ENCODE data around the gene RNF4. TPM values are rescaled to one million over a fixed set of nuclear protein-coding genes. Genes with fewer than 3 reads are reported as not detected.
"Not testable (repeated sequence)": the region's sequence is repeated elsewhere in the genome, so short reads cannot be mapped to it uniquely, and the experiment has no call there.

The RNF4 gene
- total RNA-seq, 1 experiment from 2014 or later = 113 TPM

DNA sequence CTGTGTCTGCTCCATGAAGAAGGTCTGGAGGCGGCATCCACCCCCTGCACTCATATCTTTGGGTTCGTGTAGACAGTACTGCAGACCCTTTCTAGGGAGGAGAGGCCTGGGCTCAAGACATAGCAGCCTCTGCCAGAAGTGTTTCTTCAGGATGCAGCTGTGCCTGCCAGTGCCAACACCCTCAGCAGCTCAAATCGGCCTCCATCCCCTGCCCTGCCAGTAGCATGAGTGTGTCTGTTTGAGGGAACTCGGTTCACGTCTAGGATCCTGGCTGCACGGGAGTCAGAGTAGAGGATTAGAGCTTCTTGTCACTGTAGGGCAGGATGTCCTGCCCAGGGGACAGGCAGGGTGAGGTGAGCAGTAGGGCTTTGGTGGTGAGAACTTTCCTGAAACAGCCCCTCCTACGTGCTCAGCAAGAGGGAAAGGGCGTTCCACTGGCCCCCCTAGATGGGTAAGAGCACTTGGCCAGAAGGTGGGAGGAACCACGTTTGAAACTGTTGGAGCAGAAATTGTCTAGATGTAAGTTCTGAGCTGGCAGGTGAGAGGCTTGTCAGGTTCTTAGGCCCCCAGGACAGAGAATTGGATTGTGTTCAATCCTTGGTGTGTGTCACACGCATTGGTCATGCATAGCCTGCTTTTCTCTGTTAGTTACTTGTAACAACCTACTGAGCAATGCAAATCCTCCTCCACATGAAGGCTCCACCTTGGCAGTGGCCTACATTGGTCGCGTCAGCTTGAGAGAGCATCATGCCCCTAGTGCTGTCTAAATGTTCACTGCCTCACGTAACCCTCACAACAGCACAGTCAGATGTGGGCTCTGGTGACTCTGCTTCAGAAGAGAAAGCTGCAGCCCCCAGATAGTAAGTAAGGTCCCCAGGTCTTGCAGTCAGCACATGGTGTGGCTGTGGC lies 41.7 kb downstream of the RNF4 start:
- no peaks in the 10 kb centered on the region for H3K9me3 ChIP-seq (ENCODE audit: low read depth, low read length, poor library complexity, severe bottlenecking)
- ChIA-PET POLR2A (ENCODE audit: low non-redundant PET) (no interaction called here), CTCF (no interaction called here)
- intact Hi-C loops (cut with micrococcal nuclease; ENCODE audit: unreplicated experiment) = no loop called here
- TF ChIP-seq, protein P1, sequence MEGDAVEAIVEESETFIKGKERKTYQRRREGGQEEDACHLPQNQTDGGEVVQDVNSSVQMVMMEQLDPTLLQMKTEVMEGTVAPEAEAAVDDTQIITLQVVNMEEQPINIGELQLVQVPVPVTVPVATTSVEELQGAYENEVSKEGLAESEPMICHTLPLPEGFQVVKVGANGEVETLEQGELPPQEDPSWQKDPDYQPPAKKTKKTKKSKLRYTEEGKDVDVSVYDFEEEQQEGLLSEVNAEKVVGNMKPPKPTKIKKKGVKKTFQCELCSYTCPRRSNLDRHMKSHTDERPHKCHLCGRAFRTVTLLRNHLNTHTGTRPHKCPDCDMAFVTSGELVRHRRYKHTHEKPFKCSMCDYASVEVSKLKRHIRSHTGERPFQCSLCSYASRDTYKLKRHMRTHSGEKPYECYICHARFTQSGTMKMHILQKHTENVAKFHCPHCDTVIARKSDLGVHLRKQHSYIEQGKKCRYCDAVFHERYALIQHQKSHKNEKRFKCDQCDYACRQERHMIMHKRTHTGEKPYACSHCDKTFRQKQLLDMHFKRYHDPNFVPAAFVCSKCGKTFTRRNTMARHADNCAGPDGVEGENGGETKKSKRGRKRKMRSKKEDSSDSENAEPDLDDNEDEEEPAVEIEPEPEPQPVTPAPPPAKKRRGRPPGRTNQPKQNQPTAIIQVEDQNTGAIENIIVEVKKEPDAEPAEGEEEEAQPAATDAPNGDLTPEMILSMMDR (conservative IDR thresholded peaks at IDR 0.05; ENCODE audit: low read depth, low read length) = no peak
- TF ChIP-seq EZH2 (IDR thresholded peaks at IDR 0.05; ENCODE audit: borderline replicate concordance, low read depth, low read length, poor library complexity, severe bottlenecking) = no peak
- H3K27me3 ChIP-seq (replicated peaks; ENCODE audit: insufficient read depth, low read depth, low read length, poor library complexity) = no peaks in the 10 kb centered on the region
- no peak overlapping the region for H3K27ac ChIP-seq (ENCODE audit: low read depth, low read length, poor library complexity, severe bottlenecking)
- no peak for DNase-seq (ENCODE audit: low spot score)
- peaks cover 74% of the 10 kb centered on the region for H3K36me3 ChIP-seq (ENCODE audit: insufficient read depth, low read length, poor library complexity, severe bottlenecking)
- no peaks in the 10 kb centered on the region for H3K4me1 ChIP-seq (ENCODE audit: insufficient read depth, low read length, poor library complexity, severe bottlenecking)
- no peak overlapping the region for H3K4me3 ChIP-seq (ENCODE audit: low read depth, low read length, poor library complexity, severe bottlenecking)
- no TSS peak for BruUV-seq (replicated peaks)

DNA sequence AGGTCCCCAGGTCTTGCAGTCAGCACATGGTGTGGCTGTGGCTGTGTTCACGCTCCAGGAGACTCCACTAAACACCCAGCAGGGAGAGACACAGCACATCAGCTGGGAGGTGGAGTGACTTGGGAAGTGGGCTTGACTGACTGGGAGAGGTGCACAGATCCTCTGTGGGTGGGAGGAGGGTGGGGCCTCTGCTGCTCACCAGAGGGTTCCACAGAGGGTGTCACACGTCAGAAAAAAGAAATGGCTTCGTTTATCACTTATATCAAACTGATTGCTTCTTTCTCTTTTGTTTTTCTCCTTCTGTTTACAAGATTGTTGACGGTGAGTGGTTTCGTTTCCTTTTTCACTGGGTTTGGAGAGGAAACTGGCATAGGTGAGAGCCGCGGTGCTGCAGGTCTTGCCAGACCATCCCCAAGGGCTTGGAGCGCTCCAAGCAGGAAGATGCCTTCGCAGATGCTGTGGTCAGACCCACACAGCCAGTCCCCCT lies 42.8 kb downstream of the RNF4 start:
- no peaks in the 10 kb centered on the region for H3K4me1 ChIP-seq (ENCODE audit: insufficient read depth, low read length, poor library complexity, severe bottlenecking)
- no peak overlapping the region for H3K4me3 ChIP-seq (ENCODE audit: low read depth, low read length, poor library complexity, severe bottlenecking)
- intact Hi-C loops (cut with micrococcal nuclease; ENCODE audit: unreplicated experiment) = no loop called here
- H3K36me3 ChIP-seq (ENCODE audit: insufficient read depth, low read length, poor library complexity, severe bottlenecking) = peaks cover 68% of the 10 kb centered on the region
- H3K9me3 ChIP-seq (ENCODE audit: low read depth, low read length, poor library complexity, severe bottlenecking) = no peaks in the 10 kb centered on the region
- ChIA-PET CTCF (interaction anchor here (0.5 to 0.7 kb wide), 2 partner anchors 19 to 153 kb away, joined by 3 to 4 read pairs; no protein-coding TSS in a partner anchor), POLR2A (ENCODE audit: low non-redundant PET) (no interaction called here)
- H3K27ac ChIP-seq (ENCODE audit: low read depth, low read length, poor library complexity, severe bottlenecking) = no peak overlapping the region
- no peak for DNase-seq (ENCODE audit: low spot score)
- H3K27me3 ChIP-seq (replicated peaks; ENCODE audit: insufficient read depth, low read depth, low read length, poor library complexity) = no peaks in the 10 kb centered on the region
- TF ChIP-seq, protein P1 (conservative IDR thresholded peaks at IDR 0.05; ENCODE audit: low read depth, low read length) = no peak
- TF ChIP-seq EZH2 (IDR thresholded peaks at IDR 0.05; ENCODE audit: borderline replicate concordance, low read depth, low read length, poor library complexity, severe bottlenecking) = no peak
- no TSS peak for BruUV-seq (replicated peaks)

DNA sequence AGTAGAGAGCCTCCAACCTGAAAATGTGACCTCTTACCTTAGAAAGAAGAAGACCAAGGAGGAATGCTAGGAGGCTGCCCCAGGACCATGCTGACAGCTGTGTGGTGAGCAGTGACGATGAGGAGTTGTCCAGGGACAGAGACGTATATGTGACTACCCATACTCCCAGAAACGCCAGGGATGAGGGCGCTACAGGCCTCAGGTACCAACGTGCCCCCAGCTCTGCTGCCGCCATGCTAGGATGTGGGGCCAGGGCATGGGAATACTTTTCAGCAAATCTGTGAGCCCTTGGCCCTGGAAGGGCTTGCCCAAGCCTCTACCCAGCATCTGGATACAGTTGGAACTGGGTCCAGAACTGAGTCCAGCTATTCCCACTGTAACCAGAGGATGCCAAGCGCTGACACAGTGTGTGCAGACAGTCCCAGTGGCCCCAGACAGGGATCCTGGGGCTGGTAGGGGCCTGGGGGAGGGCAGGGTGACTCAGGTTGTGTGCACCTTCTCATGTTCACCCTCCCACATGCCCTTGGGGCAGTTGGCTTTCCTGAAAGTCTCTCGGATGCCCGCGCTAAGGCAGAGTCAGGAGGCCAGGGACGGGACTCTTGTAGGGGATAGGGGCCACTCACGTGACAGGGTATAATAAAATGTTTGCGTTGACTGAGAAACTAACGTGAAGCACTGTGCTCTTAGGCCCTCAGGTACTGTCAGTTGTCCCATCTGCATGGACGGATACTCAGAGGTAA lies 43.7 kb downstream of the RNF4 start:
- H3K4me1 ChIP-seq (ENCODE audit: insufficient read depth, low read length, poor library complexity, severe bottlenecking) = no peaks in the 10 kb centered on the region
- H3K27me3 ChIP-seq (replicated peaks; ENCODE audit: insufficient read depth, low read depth, low read length, poor library complexity) = no peaks in the 10 kb centered on the region
- H3K27ac ChIP-seq (ENCODE audit: low read depth, low read length, poor library complexity, severe bottlenecking) = no peak overlapping the region
- no peaks in the 10 kb centered on the region for H3K9me3 ChIP-seq (ENCODE audit: low read depth, low read length, poor library complexity, severe bottlenecking)
- no peak for DNase-seq (ENCODE audit: low spot score)
- H3K36me3 ChIP-seq (ENCODE audit: insufficient read depth, low read length, poor library complexity, severe bottlenecking) = peaks cover 59% of the 10 kb centered on the region
- BruUV-seq (replicated peaks) = no TSS peak
- H3K4me3 ChIP-seq (ENCODE audit: low read depth, low read length, poor library complexity, severe bottlenecking) = no peak overlapping the region
- TF ChIP-seq, protein P1 (conservative IDR thresholded peaks at IDR 0.05; ENCODE audit: low read depth, low read length) = no peak
- no peak for TF ChIP-seq EZH2 (IDR thresholded peaks at IDR 0.05; ENCODE audit: borderline replicate concordance, low read depth, low read length, poor library complexity, severe bottlenecking)
- intact Hi-C loops (cut with micrococcal nuclease; ENCODE audit: unreplicated experiment) = no loop called here
- ChIA-PET CTCF (interaction anchor here (0.5 to 0.7 kb wide), 2 partner anchors 18 to 154 kb away, joined by 3 to 4 read pairs; no protein-coding TSS in a partner anchor), POLR2A (ENCODE audit: low non-redundant PET) (no interaction called here)

DNA sequence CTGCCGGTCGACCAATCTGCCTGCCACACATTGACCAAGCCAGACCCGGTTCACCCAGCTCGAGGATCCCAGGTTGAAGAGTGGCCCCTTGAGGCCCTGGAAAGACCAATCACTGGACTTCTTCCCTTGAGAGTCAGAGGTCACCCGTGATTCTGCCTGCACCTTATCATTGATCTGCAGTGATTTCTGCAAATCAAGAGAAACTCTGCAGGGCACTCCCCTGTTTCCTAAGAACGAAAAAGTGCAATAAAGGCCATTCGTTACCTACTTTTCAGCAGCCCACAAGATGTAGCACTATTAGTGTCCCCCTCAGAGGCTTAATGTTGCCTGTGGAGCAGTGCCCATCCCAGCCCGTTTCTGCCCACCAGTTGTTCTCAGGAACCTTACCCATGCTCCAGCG lies 45.3 kb downstream of the RNF4 start:
- H3K4me3 ChIP-seq (ENCODE audit: low read depth, low read length, poor library complexity, severe bottlenecking); H3K4me1 ChIP-seq (ENCODE audit: insufficient read depth, low read length, poor library complexity, severe bottlenecking); H3K9me3 ChIP-seq (ENCODE audit: low read depth, low read length, poor library complexity, severe bottlenecking); BruUV-seq (replicated peaks); H3K27me3 ChIP-seq (replicated peaks; ENCODE audit: insufficient read depth, low read depth, low read length, poor library complexity); intact Hi-C loops (cut with micrococcal nuclease; ENCODE audit: unreplicated experiment); POLR2A ChIA-PET (ENCODE audit: low non-redundant PET); CTCF ChIA-PET; DNase-seq (ENCODE audit: low spot score); H3K27ac ChIP-seq (ENCODE audit: low read depth, low read length, poor library complexity, severe bottlenecking): not testable (repeated sequence)
- H3K36me3 ChIP-seq (ENCODE audit: insufficient read depth, low read length, poor library complexity, severe bottlenecking) = peaks cover 50% of the 10 kb centered on the region

DNA sequence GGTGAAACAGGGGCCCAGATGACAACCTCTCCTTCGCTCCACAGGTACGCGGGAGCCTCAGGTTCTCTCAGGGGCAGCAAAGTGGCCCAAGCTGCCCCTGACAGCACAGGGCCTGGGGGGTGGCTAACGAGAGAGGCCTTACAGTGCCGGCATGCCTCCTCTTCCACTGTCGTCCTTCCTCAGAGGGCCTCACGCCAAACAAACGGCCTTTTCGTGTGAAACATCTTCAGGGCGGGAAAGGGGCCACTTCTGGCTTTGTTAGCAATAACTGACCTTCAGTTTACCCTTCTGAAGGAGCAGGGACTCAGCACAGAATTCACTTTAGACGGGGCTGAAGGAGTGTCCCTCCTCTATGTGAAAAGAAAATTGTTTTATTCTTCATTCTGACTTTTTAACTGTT lies 46.0 kb downstream of the RNF4 start:
- intact Hi-C loops (cut with micrococcal nuclease; ENCODE audit: unreplicated experiment); CTCF ChIA-PET; H3K9me3 ChIP-seq (ENCODE audit: low read depth, low read length, poor library complexity, severe bottlenecking); H3K4me1 ChIP-seq (ENCODE audit: insufficient read depth, low read length, poor library complexity, severe bottlenecking); BruUV-seq (replicated peaks); H3K4me3 ChIP-seq (ENCODE audit: low read depth, low read length, poor library complexity, severe bottlenecking); DNase-seq (ENCODE audit: low spot score); POLR2A ChIA-PET (ENCODE audit: low non-redundant PET); H3K27me3 ChIP-seq (replicated peaks; ENCODE audit: insufficient read depth, low read depth, low read length, poor library complexity); H3K27ac ChIP-seq (ENCODE audit: low read depth, low read length, poor library complexity, severe bottlenecking): not testable (repeated sequence)
- peaks cover 43% of the 10 kb centered on the region for H3K36me3 ChIP-seq (ENCODE audit: insufficient read depth, low read length, poor library complexity, severe bottlenecking)
